HepG2 (cell line): ENCODE data around the gene GEMIN2. TPM values are rescaled to one million over a fixed set of nuclear protein-coding genes. Genes with fewer than 3 reads are reported as not detected.

Experiments used
- MNT ChIP-seq: fragments of 450-650 bp; IDR thresholded peaks from 2 replicates; pipeline ENCODE4 v1.6.1; 2016
- NR2F6 ChIP-seq, 2 experiments: IDR thresholded peaks; 2 replicates each; pipeline ENCODE4 v1.6.1; 2016; ENCODE audit warnings: antibody characterized with exemption in 1 of 2, mild to moderate bottlenecking in 1 of 2
- PHB2 ChIP-seq: fragments of 450-650 bp; IDR thresholded peaks from 2 replicates; pipeline ENCODE4 v1.6.1; 2018; ENCODE audit not compliant: partially characterized antibody
- SRSF1 ChIP-seq: fragments of 200-400 bp; formaldehyde crosslinking; optimal IDR thresholded peaks from 2 replicates; pipeline ENCODE3; 2017; ENCODE audit warnings: mild to moderate bottlenecking, low read depth, low read length, moderate library complexity
- ZNF484 ChIP-seq: sonication (generic); formaldehyde crosslinking; IDR thresholded peaks from 2 replicates; pipeline ENCODE4 v1.5.1; 2020; ENCODE audit warnings: mild to moderate bottlenecking, low read depth, missing genetic modification reagents, borderline replicate concordance
- polyA plus RNA-seq, 8 experiments: library from polyadenylated mRNA; depleted of rRNA in 3 of 8; stranded (reverse) in 7 of 8; unstranded in 1 of 8; fragments of >200 nt; fragmentation: Illumina TruSeq in 4 of 8; extraction: Trizol in 4 of 8; gene quantifications; 2 replicates each; pipeline versions ENCODE4 v1.2.1 to v1.2.3, GENCODE V29; 2011 to 2016; ENCODE audit warnings: low read depth in 4 of 8, missing spikeins in 1 of 8, mixed read lengths in 1 of 8; ENCODE audit not compliant: insufficient read depth in 1 of 8
- total RNA-seq, 5 experiments: library from RNA; depleted of rRNA; stranded (reverse); fragments of >200 nt; fragmentation: Illumina TruSeq; extraction: Trizol; gene quantifications; 2 replicates each; pipeline ENCODE4 v1.2.3, GENCODE V29; 2016; ENCODE audit warnings: low read depth in 1 of 5
- TF ChIP-seq, protein P1 (sequence below): sonication (generic); formaldehyde crosslinking; IDR thresholded peaks from 2 replicates; pipeline ENCODE4 v1.5.0; 2020; ENCODE audit warnings: mild to moderate bottlenecking, missing genetic modification reagents, borderline replicate concordance

The GEMIN2 gene
- total and polyA plus RNA-seq, 2 of the 13 experiments (the other 11 are each of a cell fraction or from before 2014, with no cell fraction given): 54.8 to 110 TPM

DNA sequence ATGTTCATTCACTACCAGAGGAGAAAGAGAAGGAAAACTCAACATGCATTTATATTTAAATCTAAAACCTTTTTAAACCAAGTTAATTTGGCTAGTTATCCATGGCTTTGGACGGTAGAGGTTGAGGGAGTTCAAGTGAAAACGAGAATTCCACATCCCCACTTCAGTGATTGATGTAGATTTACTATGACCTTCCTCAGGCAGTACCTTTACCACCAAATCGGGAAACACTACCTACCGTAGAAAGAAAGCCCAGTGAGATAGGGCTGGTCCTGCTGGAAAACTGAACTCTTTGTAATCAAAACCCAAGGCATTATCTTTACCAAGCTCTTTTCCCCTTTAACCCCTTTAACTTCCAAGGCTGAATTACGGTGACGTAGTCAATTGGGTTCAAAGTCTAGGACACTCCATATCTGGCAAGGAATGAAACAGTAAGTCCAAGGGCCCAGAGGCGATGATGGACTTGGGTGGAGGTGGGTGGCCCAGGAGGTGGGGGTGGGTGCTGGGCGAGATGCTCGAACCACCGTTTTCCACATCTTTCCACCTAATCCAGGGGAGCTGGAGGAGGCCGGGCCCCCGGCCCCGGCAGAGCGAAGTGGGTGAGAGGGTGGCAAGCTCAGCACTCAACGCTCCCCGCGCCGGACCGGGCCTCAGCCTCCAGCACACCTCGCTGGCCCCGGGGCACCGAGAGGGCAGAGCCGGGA lies 11.7 kb upstream of the GEMIN2 start (continued):
- TF ChIP-seq NR2F6 (IDR thresholded peaks at IDR 0.05) (peak; percentile 74), NR2F6 (CRISPR knock-in tag; IDR thresholded peaks at IDR 0.05) (peak; percentile 75; the same call in 1 of the 2 replicates), ZNF484 (no peak), MNT (no peak), PHB2 (no peak), SRSF1 (no peak)
- TF ChIP-seq, protein P1, sequence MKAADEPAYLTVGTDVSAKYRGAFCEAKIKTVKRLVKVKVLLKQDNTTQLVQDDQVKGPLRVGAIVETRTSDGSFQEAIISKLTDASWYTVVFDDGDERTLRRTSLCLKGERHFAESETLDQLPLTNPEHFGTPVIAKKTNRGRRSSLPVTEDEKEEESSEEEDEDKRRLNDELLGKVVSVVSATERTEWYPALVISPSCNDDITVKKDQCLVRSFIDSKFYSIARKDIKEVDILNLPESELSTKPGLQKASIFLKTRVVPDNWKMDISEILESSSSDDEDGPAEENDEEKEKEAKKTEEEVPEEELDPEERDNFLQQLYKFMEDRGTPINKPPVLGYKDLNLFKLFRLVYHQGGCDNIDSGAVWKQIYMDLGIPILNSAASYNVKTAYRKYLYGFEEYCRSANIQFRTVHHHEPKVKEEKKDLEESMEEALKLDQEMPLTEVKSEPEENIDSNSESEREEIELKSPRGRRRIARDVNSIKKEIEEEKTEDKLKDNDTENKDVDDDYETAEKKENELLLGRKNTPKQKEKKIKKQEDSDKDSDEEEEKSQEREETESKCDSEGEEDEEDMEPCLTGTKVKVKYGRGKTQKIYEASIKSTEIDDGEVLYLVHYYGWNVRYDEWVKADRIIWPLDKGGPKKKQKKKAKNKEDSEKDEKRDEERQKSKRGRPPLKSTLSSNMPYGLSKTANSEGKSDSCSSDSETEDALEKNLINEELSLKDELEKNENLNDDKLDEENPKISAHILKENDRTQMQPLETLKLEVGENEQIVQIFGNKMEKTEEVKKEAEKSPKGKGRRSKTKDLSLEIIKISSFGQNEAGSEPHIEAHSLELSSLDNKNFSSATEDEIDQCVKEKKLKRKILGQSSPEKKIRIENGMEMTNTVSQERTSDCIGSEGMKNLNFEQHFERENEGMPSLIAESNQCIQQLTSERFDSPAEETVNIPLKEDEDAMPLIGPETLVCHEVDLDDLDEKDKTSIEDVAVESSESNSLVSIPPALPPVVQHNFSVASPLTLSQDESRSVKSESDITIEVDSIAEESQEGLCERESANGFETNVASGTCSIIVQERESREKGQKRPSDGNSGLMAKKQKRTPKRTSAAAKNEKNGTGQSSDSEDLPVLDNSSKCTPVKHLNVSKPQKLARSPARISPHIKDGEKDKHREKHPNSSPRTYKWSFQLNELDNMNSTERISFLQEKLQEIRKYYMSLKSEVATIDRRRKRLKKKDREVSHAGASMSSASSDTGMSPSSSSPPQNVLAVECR (CRISPR knock-in tag): no peak
